GM12892 (cell line): ENCODE measurements around the gene STYX.

ENCODE experiments used
- POLR2A ChIP-seq: IDR thresholded peaks from 2 replicates; pipeline ENCODE4 v1.6.1; 2011; ENCODE audit warnings: low read depth, low read length, control low read depth
- POLR2AphosphoS5 ChIP-seq: IDR thresholded peaks from 2 replicates; pipeline ENCODE4 v1.6.1; 2011; ENCODE audit warnings: low read depth, low read length, control low read depth

DNA sequence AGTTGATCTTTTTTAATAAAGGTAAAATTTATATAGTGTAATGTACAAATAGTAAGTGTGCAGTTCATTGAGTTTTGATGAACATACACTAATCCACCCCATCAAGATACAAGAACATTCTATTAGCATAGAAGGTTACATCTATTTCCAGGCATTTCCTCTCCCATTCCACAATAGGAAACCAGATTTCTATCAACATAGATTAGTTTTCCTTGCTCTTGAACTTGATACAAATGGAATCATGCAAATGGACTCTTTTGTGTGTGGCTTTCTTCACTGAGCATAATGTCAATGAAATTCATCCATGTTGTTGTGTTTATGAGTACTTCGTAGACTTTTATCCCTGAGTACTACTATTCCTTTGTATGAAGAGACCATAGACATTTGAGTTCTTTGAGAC, 10.8 kb downstream of the STYX start:
- TF ChIP-seq POLR2AphosphoS5, result no peak
- no peak for TF ChIP-seq POLR2A
